Stimulated activated CD4-positive, alpha-beta T cell treated with anti-CD3 and anti-CD28 coated beads, TNF-alpha, amount 100 ng/mL, for 4 hours (primary cell): ENCODE measurements around the gene ANXA11.
"Not testable (repeated sequence)": the region's sequence is repeated elsewhere in the genome, so short reads cannot be mapped to it uniquely, and the experiment has no call there.

Experiments used
- DNase-seq, 3 experiments: peaks; one replicate each; pipeline ENCODE4 v3.0.0-alpha.2; 2020; ENCODE audit warnings: low read depth in 3 of 3

ANXA11 gene

GRCh38 chr10:80207768-80208370, 2.5 kb upstream of the ANXA11 start:
- no peak for DNase-seq

DNA sequence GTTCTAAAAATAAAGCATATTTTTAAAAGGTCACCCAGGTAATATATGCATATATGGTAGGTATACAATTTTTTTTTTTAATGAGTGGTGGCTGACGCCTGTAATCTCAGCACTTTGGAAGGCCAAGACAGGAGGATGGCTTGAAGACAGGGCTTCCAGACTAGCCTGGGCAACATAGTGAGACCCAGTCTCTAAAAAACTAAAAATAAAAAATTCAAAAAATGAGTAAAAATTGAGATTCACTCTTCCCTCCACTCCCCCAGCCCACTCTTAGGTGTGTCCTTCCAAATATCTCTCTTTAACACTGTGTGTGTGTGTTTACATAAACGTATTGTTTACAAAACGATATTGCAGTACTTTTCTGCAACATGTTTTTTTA, 929 bp upstream of the ANXA11 start:
- DNase-seq, result no peak

GRCh38 chr10:80204677-80205476, 460 bp downstream of the ANXA11 start:
- no peak for DNase-seq

- no peak for DNase-seq
Observed at GRCh38 chr10:80203835-80204676, 1.3 kb downstream of the ANXA11 start.

- peak; percentile 31 to 48 (median 45) for DNase-seq
Observed at GRCh38 chr10:80202934-80203834, 2.2 kb downstream of the ANXA11 start.

GRCh38 chr10:80202530-80202929, 2.8 kb downstream of the ANXA11 start:
- not testable (repeated sequence) for DNase-seq

- DNase-seq, result no peak
Observed at GRCh38 chr10:80201608-80202141, 3.7 kb downstream of the ANXA11 start.

GRCh38 chr10:80200687-80201086, 4.7 kb downstream of the ANXA11 start:
- no peak for DNase-seq

GRCh38 chr10:80200259-80200658, 5.1 kb downstream of the ANXA11 start:
- DNase-seq, result no peak

GRCh38 chr10:80199828-80200227, 5.5 kb downstream of the ANXA11 start:
- DNase-seq, result no peak

DNA sequence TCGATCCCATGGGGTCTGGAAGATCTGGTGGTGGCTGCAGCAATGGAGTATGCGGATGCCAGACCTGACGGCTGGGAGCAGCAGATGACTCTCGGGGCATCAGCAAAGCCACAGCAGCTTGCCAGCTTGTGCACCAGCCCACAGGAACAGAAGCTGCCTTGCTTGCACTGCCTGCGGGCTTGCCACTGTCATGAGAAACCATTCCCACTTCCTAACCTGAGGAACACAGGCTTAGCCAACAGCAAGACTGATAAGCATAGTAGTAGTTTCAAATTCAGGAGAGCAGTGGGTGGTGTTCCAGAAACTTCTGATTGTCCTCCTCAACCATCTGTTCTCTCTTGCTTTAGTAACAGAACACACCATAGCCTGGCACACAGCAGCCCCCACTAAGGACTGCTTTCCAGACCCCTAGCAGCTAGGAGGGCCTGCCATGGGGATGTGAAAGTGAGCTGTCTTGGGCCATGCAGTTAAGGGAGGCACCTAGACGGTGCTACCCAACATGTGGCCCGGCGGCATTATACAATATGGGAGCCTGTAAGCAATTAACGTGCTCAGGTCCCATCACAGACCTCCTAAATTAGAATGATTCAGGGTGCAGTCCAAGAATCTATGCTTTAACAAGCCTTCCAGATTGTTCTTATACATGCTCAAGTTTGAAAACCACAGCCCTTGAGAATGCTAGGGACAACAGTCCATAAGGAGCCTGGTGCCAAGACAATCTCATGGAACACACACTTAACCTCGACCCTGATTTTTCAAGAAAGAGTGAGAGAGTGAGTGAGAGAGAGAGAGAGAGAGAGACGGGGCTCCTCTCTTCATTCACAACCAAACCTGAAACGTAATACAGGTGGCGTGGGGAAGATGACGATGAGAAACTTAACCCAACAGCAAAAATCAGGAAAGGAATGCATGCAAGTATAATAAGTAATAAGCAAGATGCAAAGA, 7.1 kb downstream of the ANXA11 start:
- DNase-seq, result no peak

DNA sequence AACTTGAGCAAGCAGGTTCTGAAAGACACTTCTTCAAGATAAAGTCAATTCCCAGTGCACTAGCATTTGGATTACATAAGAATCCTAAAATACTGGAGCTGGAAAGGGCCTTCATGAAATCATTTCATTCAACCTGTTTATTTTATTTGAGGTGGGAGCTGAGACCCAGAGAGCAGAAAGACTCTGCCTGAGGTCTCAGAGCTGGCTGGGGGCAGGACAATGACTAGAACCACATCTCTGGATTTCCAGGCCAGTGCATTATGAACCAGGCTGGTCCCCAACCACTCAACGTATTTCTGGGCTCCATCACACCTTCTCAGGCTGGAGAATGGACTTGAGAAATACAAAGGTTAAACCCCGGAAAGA, 8.4 kb downstream of the ANXA11 start:
- DNase-seq, result no peak

DNA sequence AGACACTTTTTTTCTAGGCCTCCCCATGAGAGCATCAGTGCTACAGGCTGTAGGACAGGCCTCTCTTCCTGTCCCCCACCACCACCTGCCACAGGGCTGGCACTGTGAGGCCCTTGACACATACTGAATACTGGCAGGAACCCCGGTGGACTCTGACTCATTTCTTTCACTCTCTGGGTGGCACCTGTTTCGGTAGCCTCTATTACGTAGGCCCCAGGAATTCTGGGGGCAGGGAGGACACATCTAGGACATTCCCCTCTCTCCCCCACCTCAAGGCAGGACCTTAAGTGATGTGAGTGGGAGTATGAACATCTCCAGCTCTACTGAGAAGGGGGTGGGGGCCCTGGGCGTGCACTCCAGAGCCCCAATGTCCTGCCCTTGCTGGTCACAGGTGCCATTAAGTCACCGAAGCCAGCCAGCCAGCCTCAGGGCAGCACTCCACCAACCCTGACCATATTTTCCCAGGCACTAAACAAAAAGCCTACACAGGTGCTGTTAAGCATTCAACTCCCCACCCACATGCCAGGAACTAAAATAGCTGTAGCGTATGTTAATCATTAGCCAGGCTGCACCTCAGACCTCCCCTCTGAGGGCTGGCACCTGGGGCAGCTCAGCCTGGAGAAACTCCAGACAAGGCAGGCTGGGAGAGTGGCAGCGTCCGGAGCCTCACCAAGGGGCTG, 8.9 kb downstream of the ANXA11 start:
- DNase-seq, result peak in 2 of 3 experiments; percentile 39

DNA sequence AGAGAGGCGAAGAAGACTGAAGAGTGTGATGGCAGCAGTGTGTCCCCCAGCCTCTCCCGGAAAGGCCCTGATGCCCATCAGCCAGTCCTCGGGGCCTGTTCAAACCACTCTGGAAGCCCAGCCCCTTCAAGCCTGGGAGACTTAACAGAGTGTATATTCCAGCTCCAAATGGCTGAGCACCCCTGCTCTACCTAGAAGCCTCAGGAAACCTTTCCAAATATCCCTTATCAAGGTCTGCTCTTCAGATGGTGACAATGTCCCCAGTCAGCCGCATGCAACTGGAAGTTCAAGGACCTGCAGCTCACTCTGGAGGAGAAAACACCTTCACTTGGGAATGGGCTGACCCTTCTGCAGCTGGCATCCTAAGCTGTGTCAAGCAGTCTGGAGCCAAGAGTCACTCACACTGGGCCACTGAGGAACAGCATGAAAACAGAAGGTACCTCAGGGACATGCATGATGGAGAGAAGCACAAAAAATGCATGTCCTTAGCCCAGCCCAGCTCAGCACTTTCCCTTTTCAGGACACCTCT, 10.2 kb downstream of the ANXA11 start:
- no peak for DNase-seq

DNA sequence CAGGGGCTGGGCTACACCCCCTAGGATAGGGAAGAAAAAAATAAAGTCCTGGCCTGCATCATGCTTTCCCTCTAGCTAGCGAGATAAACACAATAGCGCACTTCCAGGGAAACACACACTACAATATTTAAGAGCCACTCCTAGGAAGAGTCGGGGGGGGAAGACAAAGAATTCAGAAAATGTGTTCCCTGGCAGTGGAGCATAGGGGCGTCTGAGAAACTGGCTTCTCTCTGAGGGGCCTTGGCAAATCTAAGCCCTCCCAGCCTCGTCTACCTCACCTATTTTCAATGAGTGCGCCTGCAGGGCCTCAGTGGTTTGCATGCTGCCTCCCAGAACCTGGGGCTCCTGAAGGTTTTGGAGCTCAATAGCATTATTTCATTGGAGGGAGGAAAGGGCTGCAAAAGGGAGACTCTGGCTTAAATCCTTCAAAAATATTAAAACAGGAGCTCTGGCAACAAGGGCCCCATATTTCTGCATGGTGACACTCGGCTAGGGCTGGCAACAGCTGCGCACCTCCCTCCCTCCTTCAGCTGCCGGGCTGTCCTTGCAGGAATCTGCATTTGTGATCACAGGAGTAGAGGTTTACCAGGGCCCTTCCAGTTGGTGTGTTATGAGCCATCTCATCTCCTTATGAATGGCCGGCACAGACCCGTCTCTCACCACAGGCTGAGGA, 10.8 kb downstream of the ANXA11 start:
- DNase-seq, result no peak

- DNase-seq, result no peak
Observed at GRCh38 chr10:80192553-80192952, 12.8 kb downstream of the ANXA11 start.

DNA sequence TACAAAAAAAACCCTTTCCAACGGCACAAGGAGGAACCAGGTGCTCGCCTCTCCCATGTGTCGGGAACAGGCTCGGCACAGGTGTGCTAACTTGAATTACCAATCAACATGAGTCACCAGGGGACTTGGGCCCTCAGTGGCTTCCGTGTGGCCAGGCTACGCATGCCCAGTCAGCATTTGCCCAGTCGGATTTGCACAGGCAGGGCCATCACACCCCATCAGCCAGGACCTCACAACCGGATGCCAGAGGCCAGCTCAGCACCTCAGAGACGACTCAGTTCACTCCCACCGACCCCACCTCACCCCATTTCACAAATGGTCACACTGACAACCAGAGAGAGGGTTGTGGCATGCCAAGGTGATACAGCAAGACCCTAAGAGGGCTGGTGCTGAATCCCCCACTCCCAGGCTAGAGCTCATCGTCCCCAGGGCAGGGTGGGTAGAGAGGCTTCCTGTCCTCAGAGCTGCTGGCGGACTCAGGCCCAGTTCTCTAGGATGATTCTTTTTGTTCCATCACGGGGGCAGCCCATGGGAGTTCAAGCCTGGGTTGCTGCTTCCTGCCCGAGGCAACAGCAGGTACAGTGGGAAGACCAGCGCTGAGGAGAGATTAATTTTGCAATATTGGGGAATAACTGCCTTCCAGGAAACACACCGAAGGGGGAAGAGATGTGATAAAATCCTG, 13.6 kb downstream of the ANXA11 start:
- DNase-seq, result no peak

DNA sequence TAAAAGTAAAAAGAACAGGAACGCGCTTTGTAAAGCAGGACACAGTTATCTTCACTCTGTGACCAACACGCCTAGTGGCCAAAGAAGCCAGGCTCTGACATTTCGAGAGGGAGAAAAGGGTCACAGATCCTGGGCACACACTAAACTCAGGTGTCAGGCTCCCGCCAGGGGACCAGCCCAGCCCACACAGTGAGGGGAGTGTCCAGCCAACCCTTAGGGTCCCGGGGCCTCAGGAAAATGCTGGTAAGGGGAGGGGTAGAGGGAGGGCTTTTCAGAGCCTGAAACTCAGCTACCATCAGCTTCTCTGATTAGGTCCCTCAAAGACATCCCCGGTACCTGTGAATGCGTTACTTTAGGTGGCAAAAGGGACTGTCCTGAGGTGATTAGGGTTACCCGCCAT, 16.6 kb downstream of the ANXA11 start:
- DNase-seq, result no peak
